HG02759 (cell line): ENCODE measurements around the gene SCUBE1.

ENCODE experiments used
- ATAC-seq: cut with Tn5 transposase; IDR thresholded peaks from one replicate; pipeline ENCODE4 v1.9.1; 2021; ENCODE audit warnings: mild to moderate bottlenecking, moderate library complexity; ENCODE audit not compliant: unreplicated experiment

Gene SCUBE1

GRCh38 chr22:43329061-43329460 lies 14.1 kb downstream of the SCUBE1 start:
- ATAC-seq: no peak

DNA sequence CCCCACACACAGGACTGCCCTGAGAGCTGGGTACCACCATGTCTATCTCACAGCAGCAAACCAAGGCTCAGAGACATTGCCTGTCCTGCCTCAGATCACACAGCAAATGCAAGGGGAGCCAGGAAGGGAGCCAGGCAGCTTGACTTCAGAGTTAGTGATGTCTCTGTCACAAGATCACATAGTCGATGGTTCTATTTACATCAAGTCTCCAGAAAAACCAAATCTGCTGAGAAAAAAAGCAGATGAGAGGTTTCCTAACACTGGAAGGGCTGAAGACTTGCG lies 16.1 kb downstream of the SCUBE1 start:
- ATAC-seq: no peak

DNA sequence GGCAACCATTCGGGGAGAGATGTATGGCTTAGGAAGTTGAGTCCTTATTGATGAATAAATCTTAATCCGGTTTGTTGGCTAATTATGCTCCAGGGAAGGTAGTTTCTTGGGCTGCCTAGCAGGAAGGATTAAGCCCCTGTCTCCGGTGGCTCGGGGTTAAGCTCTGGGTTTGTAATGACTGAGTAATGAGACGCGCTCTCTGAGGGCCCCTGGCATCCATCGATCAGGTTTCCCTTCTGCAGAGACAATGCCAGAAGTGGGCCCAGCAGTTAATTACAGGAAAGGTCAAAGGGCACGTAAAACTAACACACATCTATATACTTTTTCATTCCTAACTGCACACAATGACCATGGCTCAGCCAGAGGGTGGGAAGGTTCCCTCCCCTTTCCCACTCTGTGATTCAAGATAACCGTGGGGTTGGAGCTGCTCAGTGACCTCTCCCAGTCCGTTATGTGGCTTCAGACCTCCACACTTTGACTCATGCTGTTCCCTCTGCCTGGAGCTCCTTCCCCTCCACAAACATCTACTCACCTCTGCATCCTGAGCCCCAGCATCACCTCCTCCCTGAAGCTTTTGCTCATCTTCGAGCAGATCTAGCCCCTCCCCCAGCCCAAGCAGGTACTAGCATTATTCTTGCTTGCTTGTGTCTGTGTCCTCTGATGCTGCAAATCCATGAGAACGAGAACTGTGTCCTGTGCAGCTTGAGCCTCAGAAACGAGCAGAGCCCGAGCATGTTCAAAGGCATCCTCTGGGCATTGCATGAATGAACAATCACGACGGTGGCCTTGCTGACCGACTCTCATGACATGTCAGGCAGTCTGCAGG lies 16.6 kb downstream of the SCUBE1 start:
- no peak for ATAC-seq

- no peak for ATAC-seq
These were observed 18.0 kb downstream of the SCUBE1 start for GRCh38 chr22:43325176-43325575.

DNA sequence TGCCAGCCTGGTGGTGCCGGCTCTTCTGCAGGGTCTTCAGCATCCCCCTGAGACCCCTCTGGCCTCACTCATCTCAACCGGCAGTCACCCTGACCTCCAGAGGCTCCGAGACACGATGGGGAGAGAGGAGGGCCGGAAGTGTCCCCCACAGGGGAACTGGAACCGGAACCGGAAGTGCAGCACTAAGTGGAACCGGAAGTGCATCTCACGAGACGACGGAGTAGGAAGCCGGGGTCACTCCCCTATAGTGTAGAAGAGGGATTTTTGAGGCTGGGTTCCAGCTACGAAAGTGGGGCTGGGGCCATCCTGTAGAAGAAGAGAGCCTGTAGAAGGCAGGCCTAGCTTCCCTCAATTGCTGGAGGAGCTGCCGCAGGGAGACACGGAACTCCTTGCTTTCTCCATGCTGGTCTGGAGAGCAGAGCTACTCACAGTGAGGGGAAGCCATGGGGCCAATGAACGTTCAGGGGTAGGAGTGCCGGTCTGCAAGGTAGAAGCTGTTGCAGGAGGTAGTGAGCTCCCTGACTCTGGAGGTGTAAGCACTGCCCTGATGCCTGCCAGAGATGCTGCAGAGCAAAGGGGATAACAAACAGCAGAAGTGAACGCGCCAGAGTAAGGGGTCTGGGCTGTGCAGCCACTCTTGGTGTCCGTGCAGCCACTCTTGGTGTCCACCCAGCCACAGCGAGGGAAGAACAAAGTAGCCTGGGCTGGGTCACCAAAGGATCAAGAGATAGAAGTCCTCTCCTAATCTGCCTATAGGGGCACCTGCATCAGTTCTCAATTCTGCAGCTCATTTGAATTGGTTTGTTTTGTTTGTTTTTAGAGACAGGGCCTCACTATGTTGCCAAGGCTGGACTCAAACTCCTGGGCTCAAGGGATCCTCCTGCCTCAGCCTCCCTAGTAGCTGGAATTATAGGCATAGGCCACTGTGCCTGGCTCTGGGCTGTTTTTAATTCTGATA lies 21.9 kb downstream of the SCUBE1 start:
- no peak for ATAC-seq

DNA sequence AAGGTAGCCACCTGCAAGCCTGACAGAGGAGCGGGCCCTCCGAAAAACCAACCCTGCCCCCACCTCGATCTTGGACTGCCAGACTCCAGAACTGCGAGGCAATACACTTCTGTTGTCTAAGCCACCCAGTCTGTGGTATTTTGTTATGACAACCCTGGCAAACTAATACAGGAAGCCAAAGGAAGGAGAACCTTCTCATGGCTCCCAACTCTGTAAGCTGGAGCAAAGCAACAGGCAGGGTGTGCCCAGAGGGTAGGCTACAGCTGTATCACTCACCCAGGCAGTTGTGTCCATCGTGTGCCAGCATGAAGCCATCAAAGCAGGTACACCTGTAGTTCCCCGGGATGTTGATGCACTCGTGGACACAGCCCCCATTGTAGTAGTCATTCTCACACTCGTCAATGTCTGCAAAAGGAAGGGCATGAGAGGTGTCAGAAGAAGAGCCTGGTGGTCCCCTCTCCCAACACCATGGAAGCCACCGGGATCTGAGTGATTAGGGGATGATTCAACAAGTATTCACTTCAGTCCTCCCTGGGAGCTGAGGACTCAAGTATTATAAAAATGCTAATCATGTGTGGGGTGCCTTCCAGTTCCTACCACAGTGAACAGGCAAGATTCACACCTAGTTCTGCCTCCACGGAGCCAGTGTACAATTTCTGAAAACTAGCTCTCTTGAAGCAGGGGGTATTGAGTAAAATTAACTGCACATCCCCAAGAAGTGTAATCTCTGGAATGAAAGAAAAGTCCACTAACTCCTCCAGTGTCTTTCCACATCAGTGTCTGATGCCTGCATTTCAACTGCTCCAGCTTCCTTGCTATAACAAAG lies 23.3 kb downstream of the SCUBE1 start:
- ATAC-seq: no peak

- ATAC-seq: no peak
These were observed 25.9 kb downstream of the SCUBE1 start for GRCh38 chr22:43317239-43317638.

DNA sequence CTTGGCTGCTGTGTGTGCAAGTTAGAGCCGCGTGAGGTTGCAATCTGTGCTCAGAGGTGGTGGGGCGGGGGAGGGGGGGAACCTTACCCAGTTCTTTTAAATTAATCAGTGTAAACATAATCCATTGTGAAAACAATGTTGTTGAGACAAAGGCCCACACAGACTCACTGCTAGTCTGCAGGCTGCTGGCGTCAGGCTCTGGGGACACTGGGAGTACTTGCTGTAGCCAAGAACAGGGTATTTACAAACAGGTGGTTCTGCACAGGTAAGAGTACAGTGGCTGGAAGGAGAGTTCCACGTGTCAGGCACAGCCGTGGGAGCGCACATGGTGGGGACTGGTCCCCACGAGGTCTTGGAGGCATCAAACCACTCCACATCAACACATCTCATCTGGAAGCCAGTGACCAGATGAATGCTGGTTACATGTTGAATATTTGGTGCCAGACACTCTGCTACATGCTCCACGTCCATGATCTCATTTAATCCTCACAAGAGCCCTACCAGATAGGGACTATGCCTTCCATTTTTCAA lies 27.4 kb downstream of the SCUBE1 start:
- ATAC-seq: no peak

- ATAC-seq: no peak
These were observed 28.6 kb downstream of the SCUBE1 start for GRCh38 chr22:43314611-43315010.

- ATAC-seq: no peak
These were observed 29.2 kb downstream of the SCUBE1 start for GRCh38 chr22:43313890-43314474.

- no peak for ATAC-seq
These were observed 29.8 kb downstream of the SCUBE1 start for GRCh38 chr22:43313244-43313889.

GRCh38 chr22:43312608-43313007 lies 30.6 kb downstream of the SCUBE1 start:
- no peak for ATAC-seq

- no peak for ATAC-seq
These were observed 32.4 kb downstream of the SCUBE1 start for GRCh38 chr22:43310798-43311197.

GRCh38 chr22:43310311-43310710 lies 32.9 kb downstream of the SCUBE1 start:
- no peak for ATAC-seq

- ATAC-seq: no peak
These were observed 34.3 kb downstream of the SCUBE1 start for GRCh38 chr22:43308836-43309235.

DNA sequence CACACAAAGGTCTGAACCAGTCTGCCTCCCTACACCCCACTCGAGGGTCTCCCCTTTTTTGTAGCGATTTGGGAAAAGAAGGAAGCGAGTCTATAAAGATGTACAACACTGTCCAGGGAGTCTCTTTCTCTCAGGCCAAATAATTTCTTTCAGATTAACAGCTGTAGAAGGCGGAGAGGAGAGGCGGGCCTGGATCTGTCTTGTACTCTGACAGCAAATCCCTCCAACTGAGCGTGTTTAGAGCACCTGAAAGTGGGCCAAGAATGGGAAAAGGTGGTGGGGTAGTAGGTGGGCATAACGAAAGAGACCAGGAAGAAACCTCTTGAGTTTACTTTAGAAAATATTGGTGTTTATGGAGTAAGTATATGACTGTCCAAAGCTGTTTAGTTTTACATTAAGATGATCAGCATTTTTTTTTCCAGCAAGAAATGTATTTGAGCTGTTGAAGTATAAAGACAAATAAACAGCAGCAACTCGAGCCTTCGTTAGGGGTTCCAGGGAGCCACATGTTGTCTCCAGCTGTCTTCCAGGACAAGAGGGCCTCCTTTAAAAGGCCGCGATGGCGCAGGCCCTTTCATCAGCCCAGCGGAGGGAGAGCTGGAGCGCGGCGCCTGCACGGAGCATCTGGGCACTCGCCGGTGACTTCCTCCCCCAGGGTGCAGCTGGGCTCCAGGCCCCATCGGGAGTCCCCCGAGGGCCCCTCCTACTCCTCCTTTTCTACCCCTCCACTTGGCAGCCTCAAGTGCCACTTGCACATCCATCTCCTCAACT lies 34.9 kb downstream of the SCUBE1 start:
- no peak for ATAC-seq

- no peak for ATAC-seq
These were observed 37.4 kb downstream of the SCUBE1 start for GRCh38 chr22:43305806-43306205.

GRCh38 chr22:43304831-43305590 lies 38.2 kb downstream of the SCUBE1 start:
- ATAC-seq: no peak

DNA sequence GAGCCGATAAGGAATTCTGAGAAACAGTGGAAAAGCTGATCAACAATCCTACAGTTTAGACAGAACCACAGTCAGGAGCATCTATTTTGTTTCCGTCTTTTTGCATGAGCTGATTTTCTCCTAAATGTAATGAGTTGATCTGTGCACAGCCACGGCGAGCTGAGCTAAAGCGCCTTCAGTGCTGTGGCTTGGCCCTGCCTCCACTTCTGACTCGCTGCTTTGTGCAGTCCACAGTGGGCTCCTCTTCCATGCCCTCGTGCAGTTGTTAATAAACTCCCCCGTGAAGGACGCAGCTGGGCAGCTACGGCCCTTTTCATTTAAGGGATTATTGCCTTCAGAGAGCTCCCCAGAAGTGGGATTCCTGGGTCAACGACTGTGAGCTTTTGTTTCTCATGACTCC lies 39.4 kb downstream of the SCUBE1 start:
- no peak for ATAC-seq
